ENCODE measurements around the gene TMEM123.

Gene TMEM123

DNA sequence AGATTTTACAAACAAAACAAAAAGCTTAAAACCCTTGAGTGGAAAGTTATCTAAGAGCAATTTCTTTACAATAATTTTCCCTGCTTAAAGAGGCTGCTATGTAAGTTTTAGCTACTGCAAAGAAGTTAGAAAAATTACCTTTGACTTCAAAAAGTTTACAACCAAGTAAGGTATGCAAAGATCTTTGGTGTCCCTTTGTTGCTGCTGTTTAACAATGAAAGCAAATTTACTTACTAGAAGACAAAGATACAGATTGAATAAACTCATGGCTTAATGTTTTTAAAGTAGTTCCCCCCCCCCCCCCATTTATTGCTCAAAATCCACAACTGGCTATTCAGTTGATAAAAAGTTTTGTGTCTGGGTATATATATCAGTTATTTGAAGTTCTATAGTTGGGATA is 26.0 kb downstream of the TMEM123 start:
- no peak overlapping the region for H2AFZ ChIP-seq (ENCODE audit: low read length)
- H3K36me3 ChIP-seq (ENCODE audit: insufficient read depth, low read length): peaks cover 61% of the 10 kb centered on the region; the same call in 1 of the 2 replicates
- H3K9me2 ChIP-seq (replicated peaks; ENCODE audit: low read depth, low read length): no peaks in the 10 kb centered on the region
- peaks cover 49% of the 10 kb centered on the region for H3K4me1 ChIP-seq (ENCODE audit: insufficient read depth, low read length, poor library complexity, severe bottlenecking)
- H3F3A ChIP-seq (ENCODE audit: low read depth): peaks cover 9% of the 10 kb centered on the region
- no peak overlapping the region for H3K4me3 ChIP-seq (ENCODE audit: low read length, poor library complexity, severe bottlenecking)
- H3K9me3 ChIP-seq (ENCODE audit: insufficient read depth, low read depth, low read length): no peaks in the 10 kb centered on the region
- H3K9ac ChIP-seq (ENCODE audit: low read depth, low read length, poor library complexity, severe bottlenecking): no peak overlapping the region
- H3K27me3 ChIP-seq (ENCODE audit: insufficient read depth, low read length, poor library complexity, severe bottlenecking): no peaks in the 10 kb centered on the region
- H3K79me2 ChIP-seq (ENCODE audit: insufficient read depth, low read length): peaks cover 100% of the 10 kb centered on the region
- H4K20me1 ChIP-seq (ENCODE audit: insufficient read depth, low read length, poor library complexity, severe bottlenecking): peaks cover 100% of the 10 kb centered on the region
- H3K4me2 ChIP-seq (ENCODE audit: low read depth, low read length, poor library complexity, severe bottlenecking): no peak overlapping the region
- TF ChIP-seq CTCF (conservative IDR thresholded peaks at IDR 0.05; ENCODE audit: low read length): no peak
- TF ChIP-seq EZH2phosphoT487 (IDR thresholded peaks at IDR 0.05; ENCODE audit: borderline replicate concordance): no peak

- Histone ChIP-seq H3K4me1 (ENCODE audit: insufficient read depth, low read length, poor library complexity, severe bottlenecking) (peaks cover 50% of the 10 kb centered on the region), H3K36me3 (ENCODE audit: insufficient read depth, low read length) (peaks cover 56% of the 10 kb centered on the region; the same call in 1 of the 2 replicates), H3K79me2 (ENCODE audit: insufficient read depth, low read length) (peaks cover 100% of the 10 kb centered on the region)
Measured at GRCh38 chr11:102426000-102426399, 26.6 kb downstream of the TMEM123 start.

DNA sequence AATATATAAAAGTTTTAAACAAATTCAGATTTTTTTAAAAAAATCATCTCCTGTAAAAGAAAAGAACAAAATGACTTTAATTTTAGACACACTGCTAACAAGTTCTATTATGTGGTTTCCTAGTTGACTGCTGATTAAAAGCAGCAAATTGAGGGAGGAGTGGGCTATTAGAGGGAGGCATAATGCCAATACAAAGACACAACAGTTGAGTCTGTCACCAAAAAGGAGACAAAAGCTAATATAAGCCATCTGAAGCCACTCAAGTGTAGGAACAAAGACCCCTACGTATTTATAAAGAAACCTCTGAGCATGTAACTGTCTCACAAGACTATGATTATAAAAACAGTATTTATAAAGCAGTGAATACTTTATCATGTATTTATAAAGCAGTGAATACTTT is 28.6 kb downstream of the TMEM123 start:
- no peak overlapping the region for H3K9ac ChIP-seq (ENCODE audit: low read depth, low read length, poor library complexity, severe bottlenecking)
- H3K27me3 ChIP-seq (ENCODE audit: insufficient read depth, low read length, poor library complexity, severe bottlenecking): no peaks in the 10 kb centered on the region
- TF ChIP-seq EZH2phosphoT487 (IDR thresholded peaks at IDR 0.05; ENCODE audit: borderline replicate concordance) (no peak), CTCF (conservative IDR thresholded peaks at IDR 0.05; ENCODE audit: low read length) (no peak)
- no peak overlapping the region for H3K4me3 ChIP-seq (ENCODE audit: low read length, poor library complexity, severe bottlenecking)
- no peak overlapping the region for H2AFZ ChIP-seq (ENCODE audit: low read length)
- no peak overlapping the region for H3K4me2 ChIP-seq (ENCODE audit: low read depth, low read length, poor library complexity, severe bottlenecking)
- peaks cover 4% of the 10 kb centered on the region for H3F3A ChIP-seq (ENCODE audit: low read depth)
- H3K36me3 ChIP-seq (ENCODE audit: insufficient read depth, low read length): peaks cover 71% of the 10 kb centered on the region; the same call in 1 of the 2 replicates
- peaks cover 39% of the 10 kb centered on the region for H3K4me1 ChIP-seq (ENCODE audit: insufficient read depth, low read length, poor library complexity, severe bottlenecking)
- no peaks in the 10 kb centered on the region for H3K9me2 ChIP-seq (replicated peaks; ENCODE audit: low read depth, low read length)
- peaks cover 100% of the 10 kb centered on the region for H3K79me2 ChIP-seq (ENCODE audit: insufficient read depth, low read length)
- no peaks in the 10 kb centered on the region for H3K9me3 ChIP-seq (ENCODE audit: insufficient read depth, low read depth, low read length)
- H4K20me1 ChIP-seq (ENCODE audit: insufficient read depth, low read length, poor library complexity, severe bottlenecking): peaks cover 100% of the 10 kb centered on the region

More at GRCh38 chr11:102426000-102426399, 26.6 kb downstream of the TMEM123 start:
- Histone ChIP-seq H4K20me1 (ENCODE audit: insufficient read depth, low read length, poor library complexity, severe bottlenecking) (peaks cover 100% of the 10 kb centered on the region), H3K9ac (ENCODE audit: low read depth, low read length, poor library complexity, severe bottlenecking) (no peak overlapping the region), H2AFZ (ENCODE audit: low read length) (no peak overlapping the region), H3F3A (ENCODE audit: low read depth) (peaks cover 4% of the 10 kb centered on the region), H3K9me2 (replicated peaks; ENCODE audit: low read depth, low read length) (no peaks in the 10 kb centered on the region), H3K4me2 (ENCODE audit: low read depth, low read length, poor library complexity, severe bottlenecking) (no peak overlapping the region), H3K9me3 (ENCODE audit: insufficient read depth, low read depth, low read length) (no peaks in the 10 kb centered on the region), H3K4me3 (ENCODE audit: low read length, poor library complexity, severe bottlenecking) (no peak overlapping the region), H3K27me3 (ENCODE audit: insufficient read depth, low read length, poor library complexity, severe bottlenecking) (no peaks in the 10 kb centered on the region)
- TF ChIP-seq EZH2phosphoT487 (IDR thresholded peaks at IDR 0.05; ENCODE audit: borderline replicate concordance): no peak

Measured in Loucy (cell line).